K562 (cell line): ENCODE measurements around the gene TMEM208. TPM values are rescaled to one million over a fixed set of nuclear protein-coding genes. Genes with fewer than 3 reads are reported as not detected.

Experiments used
- ATAC-seq: fragments of 200-7000 bp; cut with Tn5 transposase; 3 replicates; pipeline ENCODE4 v1.9.1; 2020; ENCODE audit warnings: moderate library complexity
- BruUV-seq: library from RNA; stranded (reverse); fragments of 400-500 nt; replicated peaks from 2 replicates; lab custom pipeline; 2021; lab: Mats Ljungman, UMichigan
- CTCF ChIA-PET: fragments of 300-600 bp; formaldehyde crosslinking; extraction: SDS; loops from one replicate; lab custom pipeline; 2021; ENCODE audit warnings: low intra/inter-chr PET ratio; lab: Yijun Ruan, JAX
- POLR2A ChIA-PET: fragments of 300-600, 350-650 bp; sonication (Branson Sonifier 250); formaldehyde crosslinking; extraction: SDS; loops from one replicate; lab custom pipeline; 2021; ENCODE audit warnings: antibody characterized with exemption, inconsistent platforms; lab: Yijun Ruan, JAX
- DNase-seq, 4 experiments: peaks; one replicate each; pipeline versions ENCODE4 v3.0.0 to v3.0.0-alpha.2; 2011 to 2018; ENCODE audit warnings: low spot score in 3 of 4, mixed read lengths in 3 of 4; ENCODE audit errors: extremely low read depth in 1 of 4
- FAIRE-seq: peaks from 2 replicates; lab custom pipeline; 2011; peaks lifted over from hg19 to GRCh38; lab: Jason Lieb, UNC
- H2AFZ ChIP-seq: 2 replicates; pipeline ENCODE4 v1.6.0; 2011; ENCODE audit warnings: low read depth, low read length, control low read depth, inconsistent platforms
- H3K27ac ChIP-seq: fragments of 200-600 bp; 3 replicates; pipeline ENCODE4 v1.8.0; 2011; ENCODE audit warnings: low read depth, mild to moderate bottlenecking, control low read depth, inconsistent platforms, low read length, moderate library complexity, mixed read lengths; ENCODE audit errors: extremely low read depth
- H3K27me3 ChIP-seq, 2 experiments: fragments of 300-600 bp in 1 of 2; 2 replicates in 1 of 2; 3 replicates in 1 of 2; pipeline versions ENCODE4 v1.6.0 to v1.8.0; 2011; ENCODE audit warnings: inconsistent platforms in 2 of 2, low read length in 2 of 2, mild to moderate bottlenecking in 1 of 2, mixed read lengths in 1 of 2, moderate library complexity in 1 of 2; ENCODE audit not compliant: control insufficient read depth in 2 of 2, insufficient read depth in 2 of 2
- H3K36me3 ChIP-seq: fragments of 300-600 bp; 3 replicates; pipeline ENCODE4 v1.8.0; 2011; ENCODE audit warnings: mild to moderate bottlenecking, low read length, inconsistent platforms; ENCODE audit not compliant: control insufficient read depth, insufficient read depth
- H3K4me1 ChIP-seq, 2 experiments: fragments of 200-600 bp in 1 of 2; replicated peaks in 1 of 2; 2 replicates in 1 of 2; 3 replicates in 1 of 2; pipeline versions ENCODE4 v1.5.1 to v1.8.0; 2011; ENCODE audit warnings: inconsistent platforms in 2 of 2, low read length in 2 of 2, mild to moderate bottlenecking in 1 of 2, mixed read lengths in 1 of 2, moderate library complexity in 1 of 2; ENCODE audit not compliant: control insufficient read depth in 2 of 2, insufficient read depth in 2 of 2
- H3K4me2 ChIP-seq: 2 replicates; pipeline ENCODE4 v1.6.1; 2011; ENCODE audit warnings: low read length, control low read depth, inconsistent platforms, mixed read lengths; ENCODE audit not compliant: insufficient read depth
- H3K4me3 ChIP-seq: fragments of 200-600 bp; sonication (generic), shearing (Covaris generic); 2 replicates; pipeline ENCODE4 v1.5.1; 2016; ENCODE audit warnings: control low read depth, inconsistent platforms
- H3K79me2 ChIP-seq: fragments of 200-600 bp; 3 replicates; pipeline ENCODE4 v1.8.0; 2011; ENCODE audit warnings: low read length, inconsistent platforms; ENCODE audit not compliant: control insufficient read depth, insufficient read depth
- H3K9ac ChIP-seq, 2 experiments: 2 replicates each; pipeline versions ENCODE4 v1.6.0 to v1.6.1; 2011; ENCODE audit warnings: low read depth in 2 of 2, low read length in 2 of 2, control low read depth in 1 of 2, inconsistent platforms in 1 of 2, mild to moderate bottlenecking in 1 of 2, mixed read lengths in 1 of 2; ENCODE audit not compliant: insufficient read depth in 1 of 2
- H3K9me1 ChIP-seq: one replicate; pipeline ENCODE4 v1.6.0; 2011; ENCODE audit warnings: inconsistent platforms, mild to moderate bottlenecking, low read length, moderate library complexity; ENCODE audit not compliant: control insufficient read depth, insufficient read depth
- H3K9me3 ChIP-seq: replicated peaks from 2 replicates; pipeline ENCODE4 v1.5.1; 2011; ENCODE audit warnings: low read depth, low read length, inconsistent platforms; ENCODE audit not compliant: control insufficient read depth, insufficient read depth
- H4K20me1 ChIP-seq: replicated peaks from 2 replicates; pipeline ENCODE4 v1.6.1; 2011; ENCODE audit warnings: low read length, inconsistent platforms, mixed read lengths; ENCODE audit not compliant: control insufficient read depth, insufficient read depth
- HIVEP1 ChIP-seq: fragments of 250-450 bp; sonication (Bioruptor Pico); IDR thresholded peaks from 2 replicates; pipeline ENCODE4 v1.4.0; 2020; ENCODE audit warnings: mild to moderate bottlenecking
- PCBP1 ChIP-seq: fragments of 200-400 bp; formaldehyde crosslinking; IDR thresholded peaks from 2 replicates; pipeline ENCODE4 v1.6.1; 2018; ENCODE audit warnings: mild to moderate bottlenecking, low read depth, low read length; ENCODE audit not compliant: poor library complexity, severe bottlenecking
- SMAD3 ChIP-seq: fragments of 450-650 bp; formaldehyde crosslinking; conservative IDR thresholded peaks from 2 replicates; pipeline ENCODE4 v1.4.0; 2020; ENCODE audit warnings: mild to moderate bottlenecking
- SRSF7 ChIP-seq: fragments of 200-400 bp; formaldehyde crosslinking; optimal IDR thresholded peaks from 2 replicates; pipeline ENCODE3; 2017; ENCODE audit warnings: mild to moderate bottlenecking, low read depth, low read length
- ZNF507 ChIP-seq: conservative IDR thresholded peaks from 2 replicates; pipeline ENCODE4 v1.6.1; 2017; ENCODE audit warnings: missing genetic modification characterization, missing compliant biosample characterization
- ZNF766 ChIP-seq: fragments of 200-800 bp; sonication (Bioruptor generic); conservative IDR thresholded peaks from 2 replicates; pipeline ENCODE4 v1.6.1; 2016; ENCODE audit warnings: missing genetic modification characterization, missing compliant biosample characterization
- WGBS: fragments of 100-300 bp; shearing (Covaris generic); methylation state at CpG from one replicate; pipeline ENCODE4 v1.1.6; 2016; ENCODE audit warnings: low coverage, mixed read lengths; ENCODE audit not compliant: insufficient coverage; ENCODE audit errors: missing lambda C conversion rate; 5-methylcytosine and 5-hydroxymethylcytosine counted together
- in situ Hi-C: fragments of 300-500 bp; cut with MboI; formaldehyde crosslinking; loops from 4 replicates; pipeline ENCODE4 v1.15.0; 2018; ENCODE audit warnings: inconsistent platforms, mixed read lengths
- intact Hi-C: fragments of 100-400 bp; cut with micrococcal nuclease; formaldehyde crosslinking; loops from 2 replicates; pipeline ENCODE4 v1.14.2; 2022
- polyA plus RNA-seq, 8 experiments: library from polyadenylated mRNA; depleted of rRNA in 4 of 8; stranded (reverse) in 5 of 8; unstranded in 3 of 8; fragments of >200 nt; fragmentation: Nextera tagmentation in 2 of 8; fragmentation: Illumina TruSeq in 1 of 8; extraction: Ambion mirVana in 2 of 8; extraction: Trizol in 1 of 8; gene quantifications; 2 replicates each; pipeline versions ENCODE4 v1.2.1 to v1.2.3, GENCODE V29; 2011 to 2014; ENCODE audit warnings: inconsistent platforms in 1 of 8, missing spikeins in 1 of 8
- total RNA-seq, 7 experiments: library from RNA; depleted of rRNA in 6 of 7; stranded (reverse); fragments of >200 nt in 6 of 7; fragmentation: Illumina TruSeq in 2 of 7; extraction: Trizol in 2 of 7; gene quantifications; 2 replicates each; pipeline versions ENCODE4 v1.2.1 to v1.2.3, GENCODE V29; 2011 to 2021; ENCODE audit warnings: low replicate concordance in 1 of 7

TMEM208 gene
- total and polyA plus RNA-seq, 9 of the 15 experiments (the other 6 are each of a cell fraction or from before 2014, with no cell fraction given): 31.8 to 239 (median 54.3) TPM

- DNase-seq (no peak), ATAC-seq (no peak), FAIRE-seq (no peak)
- Histone ChIP-seq H3K4me1 (peaks cover 10 to 20% of the 10 kb centered on the region in 2 experiments; a peak in 4 of 5 replicates), H3K4me3 (no peak overlapping the region), H3K79me2 (no peaks in the 10 kb centered on the region), H3K27ac (no peak overlapping the region), H3K27me3 (no peaks in the 10 kb centered on the region), H3K9ac (peak overlapping the region in 1 of 2 experiments; percentile 65; a peak in 2 of 4 replicates), H3K36me3 (no peaks in the 10 kb centered on the region), H4K20me1 (no peaks in the 10 kb centered on the region), H2AFZ (no peak overlapping the region), H3K9me3 (no peaks in the 10 kb centered on the region), H3K4me2 (no peak overlapping the region), H3K9me1 (no peaks in the 10 kb centered on the region)
- ChIA-PET CTCF (no interaction called here), POLR2A (interaction anchor here (1.1 kb wide), 1 partner anchor 9 kb away, joined by 3 read pairs; no protein-coding TSS in a partner anchor)
- 69% methylated on average over 13 of the region's 17 CpGs for WGBS
- TF ChIP-seq PCBP1 (no peak), HIVEP1 (CRISPR knock-in tag) (no peak)
- intact Hi-C loops (no loop called here), in situ Hi-C loops (no loop called here)
- BruUV-seq: no TSS peak
Measured at GRCh38 chr16:67255553-67256221, 28.8 kb downstream of the TMEM208 start.

- H2AFZ ChIP-seq: no peak overlapping the region
- no peaks in the 10 kb centered on the region for H3K36me3 ChIP-seq
- H3K9me1 ChIP-seq: no peaks in the 10 kb centered on the region
- H3K79me2 ChIP-seq: no peaks in the 10 kb centered on the region
- WGBS: 79% methylated on average over 9 of the region's 11 CpGs
- no peak for FAIRE-seq
- in situ Hi-C loops (no loop called here), intact Hi-C loops (no loop called here)
- H4K20me1 ChIP-seq: no peaks in the 10 kb centered on the region
- H3K4me1 ChIP-seq: peaks cover 13 to 20% of the 10 kb centered on the region in 2 experiments; a peak in 4 of 5 replicates
- H3K4me3 ChIP-seq: no peak overlapping the region
- no peak overlapping the region for H3K9ac ChIP-seq
- DNase-seq: no peak
- ChIA-PET POLR2A (interaction anchor here (1.1 kb wide), 1 partner anchor 8 kb away, joined by 3 read pairs; no protein-coding TSS in a partner anchor), CTCF (interaction anchor here (0.5 kb wide), 1 partner anchor 195 kb away, joined by 3 read pairs; no protein-coding TSS in a partner anchor)
- BruUV-seq: no TSS peak
- TF ChIP-seq SRSF7 (no peak), ZNF507 (tag) (no peak), ZNF766 (no peak), SMAD3 (CRISPR knock-in tag) (no peak)
- no peaks in the 10 kb centered on the region for H3K9me3 ChIP-seq
- no peak for ATAC-seq
- no peaks in the 10 kb centered on the region for H3K27me3 ChIP-seq
- no peak overlapping the region for H3K27ac ChIP-seq
- no peak overlapping the region for H3K4me2 ChIP-seq
Measured at GRCh38 chr16:67256701-67257230, 29.8 kb downstream of the TMEM208 start.
